NB4 (cell line): Measurements from ENCODE around the gene SCGB3A2.
"Not testable (repeated sequence)": the region's sequence is repeated elsewhere in the genome, so short reads cannot be mapped to it uniquely, and the experiment has no call there.

ENCODE experiments used
- DNase-seq: peaks from one replicate; pipeline ENCODE4 v3.0.0; 2010; ENCODE audit warnings: low read depth
- H3K4me3 ChIP-seq: one replicate; pipeline ENCODE4 v1.5.1; 2011; ENCODE audit warnings: mild to moderate bottlenecking, low read depth, low read length, moderate library complexity
- MYC ChIP-seq: IDR thresholded peaks from 2 replicates; pipeline ENCODE4 v1.6.1; 2011; ENCODE audit warnings: low read depth, low read length
- POLR2A ChIP-seq: IDR thresholded peaks from 2 replicates; pipeline ENCODE4 v1.6.1; 2011; ENCODE audit warnings: mild to moderate bottlenecking; ENCODE audit not compliant: insufficient read length; ENCODE audit errors: extremely low read depth
- TF ChIP-seq, protein P1 (sequence below): IDR thresholded peaks from one replicate; pipeline ENCODE4 v1.5.1; 2012; ENCODE audit warnings: low read depth, low read length
- TF ChIP-seq, protein P2 (sequence below): IDR thresholded peaks from 2 replicates; pipeline ENCODE4 v1.6.1; 2011; ENCODE audit warnings: low read depth, low read length

SCGB3A2 gene

DNA sequence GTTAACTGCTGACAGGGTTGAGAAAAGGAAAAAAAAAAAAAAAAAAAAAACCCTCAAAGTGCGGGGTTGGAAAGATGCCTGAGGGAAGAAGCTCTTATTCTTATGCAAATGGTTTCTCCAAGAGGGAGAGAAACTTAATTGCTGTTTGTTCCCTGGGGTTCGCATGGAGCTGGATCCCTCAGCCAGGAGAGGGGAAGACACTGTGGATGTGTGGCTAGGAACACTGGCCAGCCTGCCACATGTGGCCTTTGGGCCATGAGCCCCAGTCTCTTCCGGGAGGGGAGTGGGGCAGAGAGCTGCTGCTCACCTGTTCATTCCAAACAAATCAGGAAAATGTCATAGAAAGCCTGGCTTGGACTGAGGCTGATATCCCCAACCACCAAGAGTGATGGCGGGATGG lies 9.4 kb upstream of the SCGB3A2 start:
- no peak overlapping the region for H3K4me3 ChIP-seq

DNA sequence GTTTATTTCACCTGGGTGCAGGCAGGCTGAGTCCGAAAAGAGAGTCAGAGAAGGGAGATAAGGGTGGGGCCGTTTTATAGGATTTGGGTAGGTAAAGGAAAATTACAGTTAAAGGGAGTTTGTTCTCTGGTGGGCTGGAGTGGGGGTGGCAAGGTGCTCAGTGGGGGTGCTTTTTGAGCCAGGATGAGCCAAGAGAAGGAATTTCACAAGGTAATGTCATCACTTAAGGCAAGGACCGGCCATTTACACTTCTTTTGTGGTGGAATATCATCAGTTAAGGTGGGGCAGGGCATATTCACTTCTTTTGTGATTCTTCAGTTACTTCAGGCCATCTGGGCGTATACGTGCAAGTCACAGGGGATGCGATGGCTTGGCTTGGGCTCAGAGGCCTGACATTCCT lies 8.6 kb upstream of the SCGB3A2 start:
- not testable (repeated sequence) for DNase-seq, H3K4me3 ChIP-seq

More for the DNA sequence above, 9.4 kb upstream of the SCGB3A2 start:
- no peak for DNase-seq
- no peak for TF ChIP-seq POLR2A
- no peak for TF ChIP-seq MYC
- TF ChIP-seq, protein P1, sequence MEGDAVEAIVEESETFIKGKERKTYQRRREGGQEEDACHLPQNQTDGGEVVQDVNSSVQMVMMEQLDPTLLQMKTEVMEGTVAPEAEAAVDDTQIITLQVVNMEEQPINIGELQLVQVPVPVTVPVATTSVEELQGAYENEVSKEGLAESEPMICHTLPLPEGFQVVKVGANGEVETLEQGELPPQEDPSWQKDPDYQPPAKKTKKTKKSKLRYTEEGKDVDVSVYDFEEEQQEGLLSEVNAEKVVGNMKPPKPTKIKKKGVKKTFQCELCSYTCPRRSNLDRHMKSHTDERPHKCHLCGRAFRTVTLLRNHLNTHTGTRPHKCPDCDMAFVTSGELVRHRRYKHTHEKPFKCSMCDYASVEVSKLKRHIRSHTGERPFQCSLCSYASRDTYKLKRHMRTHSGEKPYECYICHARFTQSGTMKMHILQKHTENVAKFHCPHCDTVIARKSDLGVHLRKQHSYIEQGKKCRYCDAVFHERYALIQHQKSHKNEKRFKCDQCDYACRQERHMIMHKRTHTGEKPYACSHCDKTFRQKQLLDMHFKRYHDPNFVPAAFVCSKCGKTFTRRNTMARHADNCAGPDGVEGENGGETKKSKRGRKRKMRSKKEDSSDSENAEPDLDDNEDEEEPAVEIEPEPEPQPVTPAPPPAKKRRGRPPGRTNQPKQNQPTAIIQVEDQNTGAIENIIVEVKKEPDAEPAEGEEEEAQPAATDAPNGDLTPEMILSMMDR, result no peak
- TF ChIP-seq, protein P2, sequence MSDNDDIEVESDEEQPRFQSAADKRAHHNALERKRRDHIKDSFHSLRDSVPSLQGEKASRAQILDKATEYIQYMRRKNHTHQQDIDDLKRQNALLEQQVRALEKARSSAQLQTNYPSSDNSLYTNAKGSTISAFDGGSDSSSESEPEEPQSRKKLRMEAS, result no peak

DNA sequence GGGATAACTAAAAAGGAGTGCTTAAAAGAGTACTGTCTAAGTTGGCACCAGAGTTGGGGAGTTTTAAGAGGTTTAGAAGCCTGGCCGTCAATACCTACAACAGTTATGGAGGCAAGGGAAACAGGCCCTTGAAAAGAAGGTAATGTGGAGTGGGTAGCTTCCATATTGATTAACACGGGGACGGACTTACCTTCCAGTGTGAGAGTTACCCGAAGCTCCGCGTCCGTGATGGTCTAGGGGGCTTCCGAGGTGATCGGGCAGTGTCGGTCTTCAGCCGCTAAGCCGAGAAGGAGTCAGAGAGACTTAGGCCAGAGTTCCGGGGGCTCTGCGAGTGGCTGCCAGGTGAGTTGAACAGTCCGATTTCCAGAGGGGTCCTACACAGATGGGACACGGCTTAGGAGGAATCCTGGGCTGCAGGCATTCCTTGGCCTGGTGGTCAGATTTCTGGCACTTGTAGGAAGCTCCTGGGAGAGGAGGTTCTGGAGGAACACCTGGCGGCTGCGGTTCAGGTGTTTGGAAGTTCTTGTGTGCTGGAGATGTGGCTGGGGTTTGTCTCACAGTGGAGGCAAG lies 6.4 kb upstream of the SCGB3A2 start:
- not testable (repeated sequence) for DNase-seq, H3K4me3 ChIP-seq

DNA sequence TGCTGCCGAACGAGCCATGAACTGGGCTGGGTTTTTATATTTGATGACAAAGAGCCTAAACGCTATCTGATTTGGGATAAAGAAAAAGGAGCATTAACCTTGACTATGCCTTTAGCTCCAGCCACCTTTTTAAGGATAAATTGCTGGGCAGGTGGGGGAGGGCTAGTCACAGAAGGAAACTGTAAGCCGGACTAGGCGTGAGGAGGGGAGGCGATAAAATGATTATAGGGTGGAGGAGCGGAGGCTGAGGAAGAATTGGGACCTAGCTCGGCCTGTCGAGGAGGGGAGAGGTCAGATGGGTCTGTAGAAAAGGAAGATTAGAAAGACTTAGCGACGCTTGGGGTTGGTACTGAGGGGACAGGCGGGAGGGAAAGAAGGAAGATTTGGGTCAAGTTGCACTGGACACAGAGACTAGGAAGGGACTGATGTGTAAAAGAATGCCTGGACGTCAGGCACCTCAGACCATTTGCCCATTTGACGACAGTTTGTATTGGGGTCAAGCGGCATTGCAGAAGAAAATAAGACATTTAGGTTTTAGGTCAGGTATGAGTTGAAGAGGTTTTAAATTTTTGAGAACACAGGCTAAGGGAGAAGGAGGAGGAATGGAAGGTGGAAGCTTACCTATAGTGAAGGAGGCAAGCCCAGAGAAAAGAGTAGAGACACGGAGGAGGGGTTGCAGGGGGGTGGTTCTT lies 5.6 kb upstream of the SCGB3A2 start:
- DNase-seq, H3K4me3 ChIP-seq: not testable (repeated sequence)

DNA sequence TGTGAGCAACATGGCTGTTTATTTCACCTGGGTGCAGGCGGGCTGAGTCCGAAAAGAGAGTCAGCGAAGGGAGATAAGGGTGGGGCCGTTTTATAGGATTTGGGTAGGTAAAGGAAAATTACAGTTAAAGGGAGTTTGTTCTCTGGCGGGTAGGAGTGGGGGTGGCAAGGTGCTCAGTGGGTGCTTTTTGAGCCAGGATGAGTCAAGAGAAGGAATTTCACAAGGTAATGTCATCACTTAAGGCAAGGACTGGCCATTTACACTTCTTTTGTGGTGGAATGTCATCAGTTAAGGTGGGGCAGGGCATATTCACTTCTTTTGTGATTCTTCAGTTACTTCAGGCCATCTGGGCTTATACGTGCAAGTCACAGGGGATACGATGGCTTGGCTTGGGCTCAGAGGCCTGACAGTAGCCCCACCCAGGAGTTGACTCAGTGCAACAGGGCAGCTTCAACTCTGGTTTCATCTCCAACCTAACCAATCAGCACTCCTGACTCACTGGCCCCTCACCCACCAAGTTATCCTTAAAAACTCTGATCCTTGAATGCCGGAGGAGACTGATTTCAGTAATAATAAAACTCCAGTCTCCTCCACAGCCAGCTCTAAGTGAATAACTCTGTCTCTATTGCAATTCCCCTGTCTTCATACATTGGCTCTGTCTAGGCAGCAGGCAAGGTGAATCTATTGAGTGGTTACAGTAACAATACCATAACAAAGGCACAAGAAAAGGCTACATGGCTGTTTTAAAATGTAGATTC lies 4.2 kb upstream of the SCGB3A2 start:
- not testable (repeated sequence) for H3K4me3 ChIP-seq, DNase-seq

DNA sequence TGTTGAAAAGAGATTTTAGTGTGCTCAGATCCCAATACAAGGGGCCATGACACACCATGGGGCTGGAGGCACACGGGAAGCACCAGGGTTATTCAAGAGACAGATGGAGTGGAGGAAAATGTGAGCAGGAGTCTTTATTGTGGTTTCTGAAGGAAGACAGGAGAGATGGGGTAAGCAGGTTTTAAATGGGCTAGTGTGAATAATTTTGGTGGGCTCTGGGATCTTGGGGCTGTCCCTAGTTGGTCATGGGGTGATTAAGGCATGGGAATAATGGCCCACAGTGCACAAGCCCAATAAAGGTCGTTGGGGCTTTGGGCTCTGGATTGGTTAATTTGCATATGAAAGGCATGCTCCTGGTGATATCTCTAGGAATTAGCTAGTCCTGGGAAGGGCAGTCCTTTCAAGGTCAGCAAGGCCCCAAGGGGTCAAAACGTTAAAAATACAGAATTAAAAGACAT lies 3.6 kb upstream of the SCGB3A2 start:
- H3K4me3 ChIP-seq, result no peak overlapping the region
- no peak for DNase-seq
- TF ChIP-seq, protein P1, result no peak
- TF ChIP-seq, protein P2, result no peak
- TF ChIP-seq POLR2A (no peak), MYC (no peak)

DNA sequence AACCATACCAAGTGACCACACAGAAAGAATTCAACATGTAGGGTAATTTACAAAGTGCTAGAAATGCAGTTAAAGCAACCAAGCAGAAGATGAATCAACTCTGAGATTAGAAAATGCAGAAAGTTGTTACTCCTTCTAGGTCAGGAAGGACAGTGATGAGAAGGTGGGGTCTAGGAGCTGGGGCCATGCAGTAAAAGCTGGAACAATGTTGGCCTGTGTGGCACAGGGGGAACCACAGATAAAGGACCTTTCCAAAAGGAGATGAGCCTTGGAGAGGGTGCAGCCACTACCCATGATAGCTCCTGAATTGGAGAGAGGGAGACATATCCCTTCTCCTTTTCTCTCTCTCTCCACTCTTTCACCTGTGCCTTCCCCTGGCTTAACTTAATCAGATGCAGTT lies 2.4 kb upstream of the SCGB3A2 start:
- no peak overlapping the region for H3K4me3 ChIP-seq
- DNase-seq, result no peak
- TF ChIP-seq, protein P1, result no peak
- TF ChIP-seq MYC (no peak), POLR2A (no peak)
- TF ChIP-seq, protein P2, result no peak

DNA sequence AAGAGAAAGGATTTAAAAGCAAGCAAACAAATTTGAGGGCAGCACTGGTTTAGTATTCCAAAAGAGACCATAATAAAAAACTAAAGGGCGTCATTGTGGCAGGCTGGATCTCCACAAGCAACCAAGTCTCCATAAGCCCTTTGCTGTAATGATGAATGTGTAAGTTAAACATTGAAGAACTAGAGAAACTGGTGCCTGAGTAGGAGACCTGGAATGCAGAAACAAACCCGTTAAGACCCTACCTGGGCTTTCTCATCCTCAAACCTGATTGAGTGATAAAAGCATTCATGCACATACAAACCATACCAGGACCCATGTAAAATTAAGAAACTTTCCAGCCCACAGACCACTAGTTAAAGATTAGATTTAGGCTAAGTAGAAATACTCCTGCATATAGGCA lies 1.9 kb upstream of the SCGB3A2 start:
- DNase-seq, result no peak
- TF ChIP-seq MYC (no peak), POLR2A (no peak)
- TF ChIP-seq, protein P1, result no peak
- TF ChIP-seq, protein P2, result no peak
- no peak overlapping the region for H3K4me3 ChIP-seq
